ENCODE measurements around the gene CDX2.

GRCh38 chr13:27942972-27943371, 26.1 kb downstream of the CDX2 start:
- TF ChIP-seq CTCF (IDR thresholded peaks at IDR 0.05 in 2 of 3, conservative IDR thresholded peaks at IDR 0.05 in 1 of 3; ENCODE audit: borderline replicate concordance in 1 of 3, insufficient read depth in 1 of 3, low read depth in 2 of 3, low read length in 2 of 3) (no peak), POLR2AphosphoS5 (IDR thresholded peaks at IDR 0.05; ENCODE audit: low read depth, low read length) (no peak), RAD21 (IDR thresholded peaks at IDR 0.05; ENCODE audit: low read depth) (no peak), EZH2 (IDR thresholded peaks at IDR 0.05) (no peak)

Measured in HCT116 (cell line).